Right lung (tissue), 5 donors: ENCODE results near the gene PCGF3. TPM values are rescaled to one million over a fixed set of nuclear protein-coding genes. Genes with fewer than 3 reads are reported as not detected.
A peak's percentile ranks its signal among the peaks of the same experiment; 100 is the strongest.
"Not testable (repeated sequence)": the region's sequence is repeated elsewhere in the genome, so short reads cannot be mapped to it uniquely, and the experiment has no call there.

Experiments
- DNase-seq, 2 donors: peaks; one replicate each; pipeline ENCODE4 v3.0.0-alpha.2; 2013
- polyA plus RNA-seq, 5 donors: library from polyadenylated mRNA; unstranded; fragments of 120-200 nt; gene quantifications; one replicate each; pipeline versions ENCODE4 v1.2.1 to v1.2.3, GENCODE V29; 2013; ENCODE audit warnings: inconsistent platforms in 1 of 5, low replicate concordance in 1 of 5; ENCODE audit not compliant: insufficient read length in 5 of 5, insufficient read depth in 1 of 5

Gene PCGF3
- polyA plus RNA-seq, 5 donors, result 73.6 to 109 (median 91.4) TPM

DNA sequence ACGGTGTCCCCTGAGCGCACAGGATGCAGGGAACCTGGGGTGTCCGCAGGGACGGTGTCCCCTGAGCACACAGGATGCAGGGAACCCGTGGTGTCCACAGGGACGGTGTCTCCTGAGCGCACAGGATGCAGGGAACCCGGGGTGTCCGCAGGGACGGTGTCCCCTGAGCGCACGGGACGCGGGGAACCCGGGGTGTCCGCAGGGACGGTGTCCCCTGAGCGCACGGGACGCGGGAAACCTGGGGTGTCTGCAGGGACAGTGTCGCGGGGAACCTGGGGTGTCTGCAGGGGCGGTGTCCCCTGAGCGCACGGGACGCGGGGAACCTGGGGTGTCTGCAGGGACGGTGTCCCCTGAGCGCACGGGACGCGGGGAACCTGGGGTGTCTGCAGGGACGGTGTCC is 30.9 kb downstream of the PCGF3 start:
- DNase-seq, result not testable (repeated sequence)

GRCh38 chr4:738781-739280 is 33.2 kb downstream of the PCGF3 start:
- DNase-seq, result no peak

DNA sequence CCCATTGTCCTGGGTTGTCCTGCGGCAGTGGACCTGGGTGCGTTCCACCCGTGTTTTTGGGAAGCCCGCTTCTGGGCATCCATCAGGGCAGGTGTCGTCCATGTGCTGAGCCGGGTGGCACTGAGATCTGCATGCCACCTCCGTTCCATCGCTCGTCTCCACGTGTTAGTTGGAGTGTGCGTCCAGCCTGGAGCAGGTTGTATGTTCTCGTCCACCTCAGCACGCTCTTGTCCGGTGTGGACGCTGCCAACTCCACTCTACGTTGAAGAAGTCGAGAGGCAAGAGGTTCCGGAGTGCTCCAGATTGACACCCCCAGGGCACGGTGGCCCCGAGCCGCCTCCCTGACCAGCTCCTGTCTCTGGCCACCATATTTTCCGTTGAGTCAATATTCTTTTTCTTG is 33.9 kb downstream of the PCGF3 start:
- no peak for DNase-seq

GRCh38 chr4:740011-740410 is 34.4 kb downstream of the PCGF3 start:
- DNase-seq, result no peak

DNA sequence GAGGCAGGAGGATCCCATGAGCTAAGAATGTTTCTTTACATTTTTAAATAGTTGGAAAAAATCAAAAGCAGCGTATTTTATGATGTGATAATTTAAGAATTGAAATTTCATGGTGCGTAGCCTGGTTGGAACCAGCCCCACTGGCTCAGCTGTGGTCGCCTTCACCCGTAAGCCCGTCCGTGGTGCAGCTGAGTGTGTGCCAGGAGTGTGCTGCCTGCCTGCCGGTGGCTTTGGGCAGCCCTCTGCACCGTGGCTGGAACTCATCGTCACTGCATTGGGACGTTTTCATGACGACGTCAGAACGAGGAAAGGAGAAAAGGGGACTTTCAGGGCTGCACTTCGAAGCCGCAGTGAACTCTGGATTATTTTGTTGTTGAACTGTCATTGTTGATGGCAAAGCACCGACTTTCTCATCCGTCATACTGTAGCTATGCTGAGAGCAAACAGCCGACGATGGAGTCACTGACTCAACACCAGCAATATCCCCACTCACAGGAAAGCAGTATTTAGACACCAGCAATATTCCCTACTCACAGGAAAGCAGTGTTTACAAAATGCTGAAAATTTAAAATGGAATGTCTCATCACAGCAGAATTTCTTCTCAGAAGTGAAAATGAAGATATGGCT is 35.1 kb downstream of the PCGF3 start:
- no peak for DNase-seq

DNA sequence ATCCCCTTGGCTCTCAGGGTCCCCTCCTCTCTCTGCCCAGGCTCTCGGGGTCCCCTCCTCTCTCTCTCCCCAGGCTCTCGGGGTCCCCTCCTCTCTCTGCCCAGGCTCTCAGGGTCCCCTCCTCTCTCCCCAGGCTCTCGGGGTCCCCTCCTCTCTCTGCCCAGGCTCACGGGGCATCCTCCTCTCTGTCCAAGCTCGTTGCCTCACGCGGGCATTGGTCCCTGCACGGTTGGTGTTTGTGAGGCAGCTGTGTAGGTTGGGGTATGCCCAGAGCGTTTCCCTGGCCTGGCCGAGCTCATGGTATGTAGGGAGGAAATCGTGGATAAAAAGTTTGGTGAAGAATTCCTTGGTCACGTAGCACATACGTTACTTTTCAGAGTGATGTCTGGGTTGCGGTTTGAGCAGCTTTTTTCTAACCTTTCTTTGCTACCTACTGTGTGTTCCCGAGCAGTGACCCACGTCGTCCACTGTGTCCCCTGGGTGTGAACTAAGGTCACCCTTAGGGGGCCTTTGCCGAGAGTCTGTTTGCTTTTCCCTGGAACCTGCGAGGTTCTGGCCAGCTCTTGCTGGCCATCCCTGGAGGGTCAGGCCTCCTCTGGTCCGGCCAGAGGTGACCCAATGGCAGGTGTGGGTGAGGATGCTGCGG is 36.6 kb downstream of the PCGF3 start:
- DNase-seq, result no peak

- peak; percentile 15 to 24 for DNase-seq
Observed at GRCh38 chr4:742742-743311, 37.2 kb downstream of the PCGF3 start.

DNA sequence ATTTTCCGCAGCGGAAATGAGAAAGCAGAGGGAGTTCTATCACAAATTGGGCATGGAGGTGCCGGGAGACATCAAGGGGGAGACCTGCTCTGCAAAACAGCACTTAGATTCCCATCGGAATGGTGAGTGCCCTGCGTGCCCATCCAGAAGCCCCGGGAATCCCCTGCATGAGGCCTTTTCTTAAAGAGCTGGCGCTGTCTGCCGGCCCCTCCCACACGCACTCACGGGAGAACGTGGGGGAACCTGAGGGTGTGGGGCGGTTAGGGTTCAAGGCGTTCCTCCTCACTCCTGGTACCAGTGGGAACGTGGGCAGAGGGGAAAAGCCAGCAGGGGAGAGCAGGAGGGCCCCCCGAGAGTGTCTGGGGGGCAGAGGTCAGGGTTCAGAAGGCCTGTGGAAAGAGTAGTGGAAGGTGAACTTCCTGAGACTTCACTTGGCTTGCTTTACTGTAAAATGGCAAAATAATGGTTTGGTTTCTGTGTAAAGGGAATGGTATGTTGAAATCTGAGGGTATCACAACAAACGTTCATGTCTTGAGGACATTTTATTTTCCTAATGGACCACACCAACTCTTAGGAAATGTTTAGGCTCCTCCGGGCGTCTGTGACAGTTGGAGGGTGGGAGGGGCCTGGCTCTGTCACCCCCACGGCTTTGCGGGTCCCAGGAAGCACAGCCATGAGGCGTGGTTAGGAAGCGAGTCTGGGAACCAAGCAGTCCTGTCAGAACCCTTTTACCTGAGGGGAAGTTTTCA is 38.0 kb downstream of the PCGF3 start:
- DNase-seq, result no peak

GRCh38 chr4:744212-744841 is 38.7 kb downstream of the PCGF3 start:
- DNase-seq, result no peak

DNA sequence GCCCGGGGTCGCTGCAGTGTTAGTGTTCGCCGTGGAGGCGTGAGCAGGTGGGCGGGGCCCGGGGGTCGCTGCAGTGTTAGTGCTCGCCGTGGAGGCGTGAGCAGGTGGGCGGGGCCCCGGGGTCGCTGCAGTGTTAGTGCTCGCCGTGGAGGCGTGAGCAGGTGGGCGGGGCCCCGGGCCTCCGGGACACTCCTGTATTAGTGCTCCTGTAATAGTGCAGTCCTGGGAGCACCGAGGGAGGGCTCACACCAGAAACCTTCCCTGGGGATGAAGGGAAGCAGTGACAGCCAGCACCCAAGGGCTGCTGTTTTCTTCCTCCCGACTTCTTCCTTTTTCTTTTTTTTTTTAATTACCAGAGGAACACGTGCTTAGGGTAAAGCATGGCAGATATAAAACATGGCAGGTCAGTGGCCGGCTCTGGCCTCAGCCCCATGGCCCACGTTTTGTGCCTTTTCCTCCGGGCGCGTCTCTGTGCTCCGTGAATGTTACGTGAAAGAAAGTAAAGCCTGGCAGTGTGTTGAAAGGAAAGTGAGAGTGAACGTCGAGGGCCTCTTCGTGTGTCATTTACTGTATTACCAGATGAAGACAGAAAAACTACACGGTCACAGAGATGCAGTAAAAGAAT is 42.0 kb downstream of the PCGF3 start:
- DNase-seq, result no peak

DNA sequence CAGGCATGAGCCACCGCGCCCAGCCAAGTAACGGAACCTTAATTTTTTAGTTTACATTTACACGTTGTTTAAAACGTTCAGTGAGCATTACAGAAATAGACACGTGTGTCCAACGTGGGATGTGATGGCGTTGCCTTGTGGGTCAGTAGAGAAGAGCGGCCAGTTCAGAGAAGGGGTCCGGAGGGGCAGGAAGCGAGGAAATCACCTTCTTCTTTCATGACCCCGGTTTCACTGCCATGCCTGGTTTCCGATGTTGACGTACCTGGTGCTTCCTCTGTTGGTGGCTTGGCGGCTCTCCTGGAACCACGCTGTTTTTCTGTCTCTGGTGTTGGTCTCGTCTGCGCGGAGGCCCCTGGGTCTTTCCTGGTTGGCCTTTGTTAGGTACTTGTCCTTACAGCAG is 42.8 kb downstream of the PCGF3 start:
- no peak for DNase-seq

DNA sequence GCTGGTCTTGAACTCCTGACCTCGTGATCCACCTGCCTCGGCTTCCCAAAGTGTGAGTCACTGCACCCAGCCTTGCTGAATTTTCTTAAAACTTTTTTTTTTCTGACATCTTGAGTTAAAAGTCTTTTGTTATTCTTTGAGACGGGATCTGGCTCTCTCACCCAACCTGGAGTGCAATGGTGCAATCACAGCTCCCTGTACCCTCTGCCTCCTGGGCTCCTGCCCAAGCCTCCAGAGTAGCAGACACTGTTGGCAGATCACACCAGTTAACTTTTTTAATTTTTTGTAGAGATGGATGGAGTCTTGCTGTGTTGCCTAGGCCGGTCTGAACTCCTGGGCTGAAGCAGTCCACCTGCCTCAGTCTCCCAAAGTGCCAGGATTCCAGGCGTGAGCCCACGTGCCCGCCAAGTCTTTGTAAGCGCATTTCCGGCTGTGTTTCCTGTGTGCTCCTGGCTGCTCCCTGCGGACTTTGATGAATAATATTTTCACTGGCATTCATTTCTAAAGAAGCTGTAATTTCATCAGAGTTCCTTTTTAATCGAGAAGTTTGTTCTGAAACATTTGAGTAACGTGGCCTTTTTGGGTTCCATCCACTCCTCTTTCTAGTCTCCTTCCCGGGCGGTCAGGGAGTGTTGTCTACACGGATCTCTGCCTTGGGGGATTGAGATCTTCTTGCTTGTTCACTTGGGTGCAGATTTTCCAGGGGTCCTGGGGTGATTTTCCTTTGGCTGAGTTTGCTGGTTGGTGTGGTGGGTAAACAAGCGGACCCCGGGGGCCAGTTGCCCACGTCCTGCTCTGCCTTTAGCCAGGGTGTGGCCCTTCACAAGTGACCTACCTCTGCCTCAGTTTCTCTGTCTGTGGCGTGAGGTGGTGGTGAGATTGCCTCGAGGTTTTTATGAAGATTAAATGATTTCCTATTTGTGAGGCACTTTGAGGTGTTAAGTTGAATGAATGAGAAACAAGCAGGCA is 44.4 kb downstream of the PCGF3 start:
- DNase-seq, result no peak

DNA sequence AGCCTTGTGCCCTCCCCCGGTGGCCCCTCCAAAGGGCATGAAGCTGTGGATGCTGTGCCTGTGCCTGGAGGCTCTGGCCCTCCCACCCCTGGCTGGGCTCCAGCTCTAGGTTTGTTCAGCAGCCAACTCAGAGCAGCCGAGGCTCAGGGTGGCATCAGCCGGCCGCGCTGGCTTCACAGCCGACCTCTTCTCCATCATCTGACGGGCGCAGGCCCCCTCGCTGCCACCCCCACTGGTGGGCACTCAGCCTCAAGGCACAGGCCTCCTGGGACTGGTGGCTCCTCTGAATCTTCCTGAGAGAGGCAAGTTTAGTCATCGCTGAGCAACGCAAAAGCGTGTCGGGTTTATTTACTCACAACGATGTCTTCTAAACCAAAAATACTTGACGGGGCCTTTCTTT is 46.0 kb downstream of the PCGF3 start:
- DNase-seq, result no peak

- DNase-seq, result no peak
Observed at GRCh38 chr4:752196-752861, 46.7 kb downstream of the PCGF3 start.

DNA sequence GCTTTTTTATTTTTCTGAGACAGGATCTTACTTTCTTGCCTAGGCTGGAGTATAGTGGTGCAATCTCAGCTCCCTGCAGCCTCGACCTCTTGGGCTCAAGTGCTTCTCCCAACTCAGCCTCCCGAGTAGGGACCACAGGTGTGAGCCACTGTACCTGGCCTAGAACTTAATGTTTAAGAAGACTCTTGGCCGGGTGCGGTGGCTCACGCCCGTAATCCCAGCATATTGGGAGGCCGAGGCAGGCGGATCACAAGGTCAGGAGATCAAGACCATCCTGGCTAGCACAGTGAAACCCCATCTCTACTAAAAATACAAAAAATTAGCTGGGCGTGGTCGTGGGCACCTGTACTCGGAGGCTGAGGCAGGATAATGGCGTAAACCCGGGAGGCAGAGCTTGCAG is 47.6 kb downstream of the PCGF3 start:
- not testable (repeated sequence) for DNase-seq

GRCh38 chr4:754221-755120 is 48.8 kb downstream of the PCGF3 start:
- no peak for DNase-seq

DNA sequence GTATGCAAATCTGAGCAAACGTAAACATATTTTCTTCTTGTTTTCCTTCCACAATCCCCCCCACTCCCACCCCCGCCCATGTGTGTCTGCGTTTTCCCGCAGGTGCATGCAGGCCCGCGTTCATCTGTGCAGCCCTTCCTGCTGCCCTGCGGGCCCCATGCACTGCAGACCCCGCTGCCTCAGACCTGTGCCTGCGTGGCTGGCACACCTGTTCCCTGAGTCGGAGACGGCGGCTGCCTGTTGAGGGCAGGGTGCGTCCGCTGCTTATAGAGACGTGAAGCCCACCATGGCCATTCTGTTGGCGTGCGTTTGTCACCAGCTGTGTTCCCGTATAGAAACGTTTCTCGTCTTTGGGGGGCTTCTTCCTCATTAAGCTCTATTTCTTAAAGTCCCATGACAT is 51.5 kb downstream of the PCGF3 start:
- DNase-seq, result no peak

GRCh38 chr4:759810-760209 is 54.2 kb downstream of the PCGF3 start:
- not testable (repeated sequence) for DNase-seq

GRCh38 chr4:760616-761015 is 55.0 kb downstream of the PCGF3 start:
- no peak for DNase-seq
